SJSA1 (cell line): ENCODE data around the gene LRRTM3. TPM values are rescaled to one million over a fixed set of nuclear protein-coding genes. Genes with fewer than 3 reads are reported as not detected.

Source experiments
- DNase-seq, 2 experiments: peaks; one replicate each; pipeline ENCODE4 v3.0.0-alpha.2; 2015 to 2020; ENCODE audit warnings: low spot score in 2 of 2, low read depth in 1 of 2
- H3K27ac ChIP-seq: fragments of 250-450 bp; sonication (Bioruptor Pico); 2 replicates; pipeline ENCODE4 v1.5.1; 2020; ENCODE audit warnings: mild to moderate bottlenecking, moderate library complexity
- H3K27me3 ChIP-seq: fragments of 250-450 bp; sonication (Bioruptor Pico); replicated peaks from 2 replicates; pipeline ENCODE4 v1.5.1; 2020; ENCODE audit warnings: mild to moderate bottlenecking, moderate library complexity
- H3K36me3 ChIP-seq: fragments of 250-450 bp; sonication (Bioruptor Pico); 2 replicates; pipeline ENCODE4 v1.5.1; 2020; ENCODE audit warnings: mild to moderate bottlenecking
- H3K4me1 ChIP-seq: fragments of 250-450 bp; sonication (Bioruptor Pico); replicated peaks from 2 replicates; pipeline ENCODE4 v1.6.1; 2021; ENCODE audit warnings: mild to moderate bottlenecking
- H3K4me3 ChIP-seq: fragments of 250-450 bp; sonication (Bioruptor Pico); 2 replicates; pipeline ENCODE4 v1.5.1; 2020; ENCODE audit warnings: mild to moderate bottlenecking
- H3K9me3 ChIP-seq: fragments of 250-450 bp; sonication (Bioruptor Pico); replicated peaks from 2 replicates; pipeline ENCODE4 v1.5.1; 2020; ENCODE audit warnings: mild to moderate bottlenecking
- total RNA-seq: library from RNA; depleted of rRNA; stranded (reverse); fragments of >200 nt; shearing (Covaris generic); gene quantifications from 2 replicates; pipeline ENCODE4 v1.2.3, GENCODE V29; 2014

LRRTM3 gene
- total RNA-seq, 1 experiment from 2014 or later: not detected

- Histone ChIP-seq H3K9me3 (no peaks in the 10 kb centered on the region), H3K4me3 (no peak overlapping the region), H3K36me3 (no peaks in the 10 kb centered on the region), H3K4me1 (no peaks in the 10 kb centered on the region), H3K27me3 (no peaks in the 10 kb centered on the region), H3K27ac (no peak overlapping the region)
- DNase-seq: no peak
Measured at GRCh38 chr10:67079126-67079525, 153.3 kb downstream of the LRRTM3 start.

DNA sequence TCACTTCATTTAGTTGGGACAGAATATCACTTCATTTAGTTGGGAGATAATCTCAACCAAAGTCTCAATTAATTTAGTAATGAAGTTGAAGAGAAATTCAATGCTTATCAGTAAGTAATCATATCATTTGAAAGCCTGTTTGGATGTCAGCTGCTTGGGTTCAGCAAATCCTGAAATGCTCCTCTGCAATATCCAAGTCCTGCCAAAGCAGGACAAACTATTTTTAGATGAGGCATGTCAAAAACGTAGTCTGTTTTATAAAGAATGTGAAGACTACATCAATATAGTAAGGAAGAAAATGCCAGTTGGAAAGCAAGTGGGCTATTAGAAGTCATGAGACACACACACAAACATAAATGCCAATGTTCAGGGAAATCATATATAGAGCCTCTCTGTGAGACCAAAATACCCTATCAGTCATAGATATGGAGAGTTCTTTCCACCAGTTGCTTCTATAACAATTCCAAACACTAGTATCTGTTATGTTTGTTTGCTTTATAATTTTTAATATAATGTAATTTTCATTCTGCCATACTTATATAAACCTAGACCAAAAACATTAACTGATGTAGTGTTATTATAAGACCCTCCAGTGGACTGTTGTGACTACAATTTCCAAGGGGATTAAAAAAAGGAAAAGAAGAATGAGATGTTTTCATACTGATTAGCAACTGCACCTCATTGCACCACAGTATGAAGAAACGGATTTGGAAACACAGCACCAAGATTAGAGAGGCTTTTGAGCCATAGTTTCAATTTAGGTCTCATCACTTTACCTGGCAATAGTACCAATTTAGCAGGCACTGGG lies 160.7 kb downstream of the LRRTM3 start:
- Histone ChIP-seq H3K27me3 (no peaks in the 10 kb centered on the region), H3K4me1 (no peaks in the 10 kb centered on the region), H3K36me3 (no peaks in the 10 kb centered on the region), H3K27ac (no peak overlapping the region), H3K4me3 (no peak overlapping the region), H3K9me3 (no peaks in the 10 kb centered on the region)
- DNase-seq: no peak

DNA sequence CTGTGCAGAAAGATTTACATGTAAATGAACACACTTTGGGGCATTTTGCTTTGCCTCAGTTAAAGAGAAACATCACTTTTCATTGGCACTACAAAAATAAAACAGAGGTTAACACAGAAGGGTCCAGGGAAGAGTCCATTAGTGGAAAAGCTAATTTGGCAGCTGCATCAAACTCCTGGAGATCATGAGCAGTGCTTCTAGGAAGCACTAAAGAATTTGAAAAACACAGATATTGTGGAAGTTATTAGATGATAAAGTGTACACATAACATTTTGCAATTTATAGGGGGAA lies 161.2 kb downstream of the LRRTM3 start:
- H3K9me3 ChIP-seq: no peaks in the 10 kb centered on the region
- H3K36me3 ChIP-seq: no peaks in the 10 kb centered on the region
- H3K27me3 ChIP-seq: no peaks in the 10 kb centered on the region
- no peak for DNase-seq
- no peaks in the 10 kb centered on the region for H3K4me1 ChIP-seq
- H3K27ac ChIP-seq: no peak overlapping the region
- no peak overlapping the region for H3K4me3 ChIP-seq

GRCh38 chr10:67088036-67088435 lies 162.2 kb downstream of the LRRTM3 start:
- Histone ChIP-seq H3K27ac (no peak overlapping the region), H3K36me3 (no peaks in the 10 kb centered on the region), H3K4me1 (no peaks in the 10 kb centered on the region), H3K4me3 (no peak overlapping the region), H3K9me3 (no peaks in the 10 kb centered on the region), H3K27me3 (no peaks in the 10 kb centered on the region)
- no peak for DNase-seq

- no peak overlapping the region for H3K4me3 ChIP-seq
- no peak overlapping the region for H3K27ac ChIP-seq
- no peaks in the 10 kb centered on the region for H3K4me1 ChIP-seq
- DNase-seq: no peak
- H3K9me3 ChIP-seq: no peaks in the 10 kb centered on the region
- H3K36me3 ChIP-seq: no peaks in the 10 kb centered on the region
- no peaks in the 10 kb centered on the region; the same call in 1 of the 2 replicates for H3K27me3 ChIP-seq
Measured at GRCh38 chr10:67095531-67095930, 169.7 kb downstream of the LRRTM3 start.

DNA sequence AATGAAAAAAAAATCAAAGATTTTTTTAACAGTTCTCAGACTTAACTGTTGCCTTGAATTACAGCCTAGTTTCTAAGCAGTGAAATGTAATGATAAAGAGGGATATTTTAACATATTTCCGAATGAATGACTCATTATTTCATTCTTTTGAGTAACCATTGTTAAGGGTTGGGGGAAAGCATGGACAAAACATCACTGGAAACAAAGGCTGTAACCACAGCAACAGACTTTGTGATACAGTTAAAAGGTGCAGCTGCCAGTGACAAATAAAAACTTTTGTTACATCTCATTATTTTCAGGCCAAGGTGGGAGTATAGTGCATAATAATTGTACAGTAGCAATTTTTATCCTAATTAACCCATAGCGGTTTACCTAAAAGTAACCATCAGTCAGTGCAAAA lies 172.6 kb downstream of the LRRTM3 start:
- H3K4me1 ChIP-seq: no peaks in the 10 kb centered on the region
- no peak for DNase-seq
- no peak overlapping the region for H3K27ac ChIP-seq
- H3K4me3 ChIP-seq: no peak overlapping the region
- no peaks in the 10 kb centered on the region for H3K36me3 ChIP-seq
- H3K9me3 ChIP-seq: no peaks in the 10 kb centered on the region
- no peaks in the 10 kb centered on the region; the same call in 1 of the 2 replicates for H3K27me3 ChIP-seq

GRCh38 chr10:67100951-67101350 lies 175.1 kb downstream of the LRRTM3 start:
- Histone ChIP-seq H3K27ac (no peak overlapping the region), H3K27me3 (no peaks in the 10 kb centered on the region; the same call in 1 of the 2 replicates), H3K4me3 (no peak overlapping the region), H3K9me3 (no peaks in the 10 kb centered on the region), H3K4me1 (no peaks in the 10 kb centered on the region), H3K36me3 (no peaks in the 10 kb centered on the region)
- no peak for DNase-seq

DNA sequence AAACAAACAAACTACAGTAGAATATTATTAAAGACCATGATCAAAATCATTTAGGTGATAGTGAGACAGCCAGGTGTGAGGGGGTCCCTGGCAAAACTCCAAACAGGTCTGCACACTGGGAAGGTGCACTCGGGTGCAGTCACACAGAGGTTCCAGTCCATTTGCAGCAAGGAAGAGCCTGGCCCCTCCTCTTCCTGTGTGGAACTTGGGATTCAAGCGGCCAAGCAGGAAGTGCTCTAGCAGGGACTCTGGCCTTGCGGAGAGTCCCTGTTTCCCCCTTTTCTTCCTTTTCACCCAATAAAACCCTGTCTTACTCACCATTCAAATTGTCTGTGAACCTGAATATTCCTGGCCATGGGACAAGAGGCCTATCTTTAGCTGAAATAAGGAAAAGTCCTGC lies 181.8 kb downstream of the LRRTM3 start:
- no peaks in the 10 kb centered on the region for H3K9me3 ChIP-seq
- H3K27ac ChIP-seq: no peak overlapping the region
- H3K4me3 ChIP-seq: no peak overlapping the region
- H3K27me3 ChIP-seq: no peaks in the 10 kb centered on the region
- no peaks in the 10 kb centered on the region for H3K36me3 ChIP-seq
- no peaks in the 10 kb centered on the region for H3K4me1 ChIP-seq
- DNase-seq: no peak

GRCh38 chr10:67110286-67110685 lies 184.4 kb downstream of the LRRTM3 start:
- Histone ChIP-seq H3K9me3 (no peaks in the 10 kb centered on the region), H3K27me3 (no peaks in the 10 kb centered on the region), H3K4me1 (no peaks in the 10 kb centered on the region), H3K4me3 (no peak overlapping the region), H3K36me3 (no peaks in the 10 kb centered on the region), H3K27ac (no peak overlapping the region)
- no peak for DNase-seq

DNA sequence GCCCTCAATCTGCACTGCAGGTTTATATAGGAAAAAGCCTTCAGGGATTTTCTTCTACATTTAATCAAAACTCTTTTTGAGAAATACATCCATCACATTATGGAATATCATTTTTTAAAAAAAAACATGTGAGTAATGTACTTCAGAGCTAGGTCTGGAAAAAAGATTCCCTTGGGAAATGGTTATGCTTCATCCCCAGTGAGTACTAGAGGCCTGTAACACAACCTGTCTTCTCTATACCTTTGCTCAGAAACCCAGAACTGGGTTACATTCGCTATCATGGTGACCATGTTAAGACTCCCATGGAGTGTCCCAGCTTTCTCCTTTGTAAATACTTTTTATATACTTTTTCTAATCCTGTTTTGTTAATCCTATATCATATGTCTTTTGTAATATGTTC lies 186.9 kb downstream of the LRRTM3 start:
- Histone ChIP-seq H3K27ac (no peak overlapping the region), H3K36me3 (no peaks in the 10 kb centered on the region), H3K9me3 (no peaks in the 10 kb centered on the region), H3K27me3 (no peaks in the 10 kb centered on the region), H3K4me3 (no peak overlapping the region), H3K4me1 (no peaks in the 10 kb centered on the region)
- DNase-seq: no peak

DNA sequence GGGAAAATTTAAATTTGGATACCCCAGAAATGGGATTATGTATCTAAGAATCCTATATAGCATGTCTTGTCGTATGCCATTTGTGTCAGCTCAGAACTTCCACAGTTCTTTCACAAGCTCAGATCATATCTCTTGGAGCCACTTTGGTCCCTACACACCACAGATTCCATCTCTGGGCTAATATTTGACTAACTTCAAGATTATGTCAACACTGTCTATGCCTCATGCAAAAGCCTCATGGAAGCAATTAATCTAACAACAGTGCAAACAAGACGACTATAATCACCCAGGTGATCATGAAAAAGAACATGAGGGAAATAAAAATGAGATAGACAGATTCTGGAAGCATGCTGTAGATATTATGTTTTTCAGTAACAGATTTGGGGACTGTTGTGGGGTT lies 189.1 kb downstream of the LRRTM3 start:
- Histone ChIP-seq H3K27me3 (no peaks in the 10 kb centered on the region), H3K4me3 (no peak overlapping the region), H3K27ac (no peak overlapping the region), H3K36me3 (no peaks in the 10 kb centered on the region), H3K9me3 (no peaks in the 10 kb centered on the region), H3K4me1 (no peaks in the 10 kb centered on the region)
- DNase-seq: no peak

DNA sequence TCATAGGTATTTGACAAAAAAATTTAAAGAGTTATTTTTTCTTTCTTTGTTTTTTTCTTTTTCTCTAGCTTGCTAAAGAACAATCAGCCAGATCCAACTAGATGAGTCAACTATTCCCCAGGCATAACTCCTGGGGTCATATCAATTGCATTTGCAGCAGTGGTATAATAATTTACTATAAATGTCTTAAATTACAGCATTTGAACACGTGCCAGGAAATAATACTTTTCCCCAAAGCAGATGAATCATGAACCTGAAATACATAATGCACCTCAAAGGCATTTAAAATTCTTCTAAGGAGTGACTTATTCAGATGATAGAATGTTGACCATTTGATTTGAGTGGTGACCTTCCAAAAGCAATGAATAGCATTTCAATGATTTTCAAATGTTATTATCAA lies 190.1 kb downstream of the LRRTM3 start:
- DNase-seq: no peak
- no peaks in the 10 kb centered on the region for H3K36me3 ChIP-seq
- H3K9me3 ChIP-seq: no peaks in the 10 kb centered on the region
- no peak overlapping the region for H3K4me3 ChIP-seq
- H3K4me1 ChIP-seq: no peaks in the 10 kb centered on the region
- no peaks in the 10 kb centered on the region for H3K27me3 ChIP-seq
- H3K27ac ChIP-seq: no peak overlapping the region

GRCh38 chr10:67119651-67120050 lies 193.8 kb downstream of the LRRTM3 start:
- Histone ChIP-seq H3K9me3 (no peaks in the 10 kb centered on the region), H3K4me3 (no peak overlapping the region), H3K27ac (no peak overlapping the region), H3K4me1 (no peaks in the 10 kb centered on the region), H3K36me3 (no peaks in the 10 kb centered on the region), H3K27me3 (no peaks in the 10 kb centered on the region)
- no peak for DNase-seq

DNA sequence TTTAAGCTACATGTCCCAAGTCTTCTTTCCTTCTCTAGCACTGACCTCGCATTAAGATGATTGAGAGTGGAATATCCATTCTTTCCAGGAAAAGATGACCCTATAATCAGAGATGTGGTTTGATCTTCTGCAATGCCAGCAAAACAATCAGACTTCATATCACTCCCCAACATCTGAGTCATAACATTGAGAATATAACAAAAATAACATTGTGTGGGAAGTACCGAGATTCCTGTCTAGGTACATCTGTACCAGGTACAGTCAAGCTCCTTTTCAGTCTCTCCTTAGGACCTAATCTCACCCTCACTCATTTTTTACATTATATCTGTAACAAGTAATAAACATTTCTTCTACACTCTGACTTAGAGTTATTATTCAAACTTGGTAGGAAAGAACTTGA lies 201.6 kb downstream of the LRRTM3 start:
- no peaks in the 10 kb centered on the region for H3K36me3 ChIP-seq
- H3K27ac ChIP-seq: no peak overlapping the region
- H3K4me3 ChIP-seq: no peak overlapping the region
- no peaks in the 10 kb centered on the region for H3K27me3 ChIP-seq
- no peak for DNase-seq
- H3K9me3 ChIP-seq: no peaks in the 10 kb centered on the region
- no peaks in the 10 kb centered on the region for H3K4me1 ChIP-seq

DNA sequence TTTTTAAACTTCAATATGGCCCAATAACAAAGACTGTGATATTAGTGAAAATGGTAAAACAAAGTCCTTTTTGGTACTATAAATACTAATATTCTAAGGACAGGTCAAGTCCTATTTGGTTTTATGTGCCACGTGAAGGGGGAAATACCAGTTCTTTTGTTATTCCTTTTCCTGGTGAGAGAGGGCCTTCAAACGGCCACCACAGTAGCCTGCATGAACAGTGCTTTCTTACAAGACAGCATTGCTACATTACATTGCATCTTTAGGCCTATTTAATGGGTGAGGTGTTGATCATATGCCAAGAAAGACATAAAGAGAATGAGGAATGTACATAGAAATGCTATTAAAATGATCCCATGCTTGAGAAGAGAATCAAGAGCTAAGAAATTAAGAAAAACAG lies 214.8 kb downstream of the LRRTM3 start:
- no peak overlapping the region for H3K27ac ChIP-seq
- no peaks in the 10 kb centered on the region for H3K9me3 ChIP-seq
- no peak overlapping the region for H3K4me3 ChIP-seq
- no peaks in the 10 kb centered on the region for H3K27me3 ChIP-seq
- H3K36me3 ChIP-seq: no peaks in the 10 kb centered on the region
- no peaks in the 10 kb centered on the region for H3K4me1 ChIP-seq
- DNase-seq: no peak
